8988T (cell line): ENCODE results near the gene CLDN6.

ENCODE experiments used
- DNase-seq: peaks from one replicate; pipeline ENCODE4 v3.0.0; 2011

Gene CLDN6

GRCh38 chr16:2985462-2985861 is 32.5 kb downstream of the CLDN6 start:
- no peak for DNase-seq

- peak; percentile 96 for DNase-seq
Measured at GRCh38 chr16:2983706-2984136, 34.3 kb downstream of the CLDN6 start.

GRCh38 chr16:2982402-2982801 is 35.6 kb downstream of the CLDN6 start:
- no peak for DNase-seq

GRCh38 chr16:2981899-2982250 is 36.1 kb downstream of the CLDN6 start:
- DNase-seq: no peak

- no peak for DNase-seq
Measured at GRCh38 chr16:2981177-2981898, 36.6 kb downstream of the CLDN6 start.

- peak; percentile 100 for DNase-seq
Measured at GRCh38 chr16:2980227-2981176, 37.5 kb downstream of the CLDN6 start, which contains the start of gene PKMYT1. Gene PKMYT1 (minus strand): TSS chr16:2980446. CDS start chr16:2979657, 789 bp downstream.

GRCh38 chr16:2979669-2980226 is 38.2 kb downstream of the CLDN6 start:
- DNase-seq: peak; percentile 45

- DNase-seq: no peak
Measured at GRCh38 chr16:2977440-2977839, 40.5 kb downstream of the CLDN6 start.

GRCh38 chr16:2976673-2977072 is 41.3 kb downstream of the CLDN6 start:
- no peak for DNase-seq

- no peak for DNase-seq
Measured at GRCh38 chr16:2976201-2976600, 41.8 kb downstream of the CLDN6 start.

- DNase-seq: no peak
Measured at GRCh38 chr16:2975161-2975795, 42.7 kb downstream of the CLDN6 start.

- DNase-seq: no peak
Measured at GRCh38 chr16:2974319-2975056, 43.5 kb downstream of the CLDN6 start.

- no peak for DNase-seq
Measured at GRCh38 chr16:2973605-2974318, 44.2 kb downstream of the CLDN6 start.

- no peak for DNase-seq
Measured at GRCh38 chr16:2973093-2973492, 44.9 kb downstream of the CLDN6 start.

GRCh38 chr16:2971985-2972784 is 45.8 kb downstream of the CLDN6 start:
- no peak for DNase-seq

- DNase-seq: no peak
Measured at GRCh38 chr16:2971134-2971984, 46.6 kb downstream of the CLDN6 start.

- DNase-seq: no peak
Measured at GRCh38 chr16:2970563-2970962, 47.4 kb downstream of the CLDN6 start.

- peak; percentile 77 for DNase-seq
Measured at GRCh38 chr16:2969545-2970521, 48.1 kb downstream of the CLDN6 start.
